GM21360 (cell line): ENCODE data around the gene ATN1.
A peak's percentile ranks its signal among the peaks of the same experiment; 100 is the strongest.

Experiments
- ATAC-seq: cut with Tn5 transposase; IDR thresholded peaks from one replicate; pipeline ENCODE4 v1.9.1; 2021; ENCODE audit warnings: mild to moderate bottlenecking, moderate library complexity; ENCODE audit not compliant: unreplicated experiment

Gene ATN1

DNA sequence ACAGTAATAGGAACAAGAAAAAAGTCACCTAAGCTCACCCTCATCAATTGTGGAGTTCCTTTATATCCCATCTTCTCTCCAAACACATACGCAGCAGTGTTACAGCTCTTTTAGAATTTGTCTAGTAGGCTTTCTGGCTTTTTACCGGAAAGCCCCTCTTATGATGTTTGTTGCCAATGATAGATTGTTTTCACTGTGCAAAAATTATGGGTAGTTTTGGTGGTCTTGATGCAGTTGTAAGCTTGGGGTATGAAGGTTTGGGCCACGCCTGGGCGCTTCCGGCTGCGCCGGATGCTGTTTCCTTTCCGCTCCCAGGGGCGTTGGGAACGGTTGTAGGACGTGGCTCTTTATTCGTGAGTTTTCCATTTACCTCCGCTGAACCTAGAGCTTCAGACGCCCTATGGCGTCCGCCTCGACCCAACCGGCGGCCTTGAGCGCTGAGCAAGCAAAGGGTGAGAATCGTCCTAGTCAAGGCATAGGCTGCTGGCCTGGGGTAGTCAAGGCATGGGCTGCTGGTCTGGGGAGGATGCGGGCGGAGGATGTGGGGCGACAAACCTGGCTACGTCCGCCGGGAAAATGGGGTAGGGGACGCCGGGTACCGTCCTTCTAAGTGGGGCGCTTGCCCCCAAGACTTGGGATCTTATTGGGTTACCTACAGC lies 16.1 kb downstream of the ATN1 start, which contains the start of the genes C12orf57 and RNU7-1:
C12orf57 (plus strand) TSS at position 301 of the 659 bp plus-strand sequence; CDS start at position 401, 100 bp downstream.
RNU7-1 (plus strand) TSS at position 95 of the 659 bp plus-strand sequence.
- ATAC-seq, result peak; percentile 27

DNA sequence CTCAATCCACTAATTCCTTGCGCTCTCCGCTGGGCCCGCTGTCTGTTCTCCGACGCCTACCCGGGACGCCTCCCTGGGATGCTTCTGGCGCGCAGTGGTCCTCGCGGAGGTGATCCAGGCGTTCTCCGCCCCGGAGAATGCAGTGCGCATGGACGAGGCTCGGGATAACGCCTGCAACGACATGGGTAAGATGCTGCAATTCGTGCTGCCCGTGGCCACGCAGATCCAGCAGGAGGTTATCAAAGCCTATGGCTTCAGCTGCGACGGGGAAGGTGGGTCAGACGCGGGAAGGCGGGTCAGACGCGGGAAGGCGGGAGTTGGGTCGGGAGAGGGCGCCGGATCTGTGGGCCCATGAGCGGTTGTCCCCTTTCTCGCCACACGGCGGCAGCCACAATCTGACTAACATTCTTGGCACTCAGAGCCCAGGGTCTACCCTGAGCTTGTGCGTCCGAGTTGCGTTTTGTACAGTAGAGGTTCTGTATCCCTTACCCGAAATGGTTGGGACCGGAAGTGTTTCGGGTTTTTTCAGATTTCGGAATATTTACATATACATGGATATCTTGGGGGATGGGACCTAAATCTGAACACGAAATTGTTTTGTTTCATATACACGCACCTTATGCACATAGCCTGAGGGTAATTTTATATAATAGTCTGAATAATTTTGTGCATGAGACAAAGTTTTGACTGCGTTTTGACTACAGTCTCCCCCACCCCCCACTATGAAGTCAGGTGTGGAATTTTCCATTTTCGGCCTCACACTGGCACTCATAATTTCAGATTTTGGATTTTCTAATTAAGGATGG lies 16.8 kb downstream of the ATN1 start:
- peak; percentile 35 for ATAC-seq

DNA sequence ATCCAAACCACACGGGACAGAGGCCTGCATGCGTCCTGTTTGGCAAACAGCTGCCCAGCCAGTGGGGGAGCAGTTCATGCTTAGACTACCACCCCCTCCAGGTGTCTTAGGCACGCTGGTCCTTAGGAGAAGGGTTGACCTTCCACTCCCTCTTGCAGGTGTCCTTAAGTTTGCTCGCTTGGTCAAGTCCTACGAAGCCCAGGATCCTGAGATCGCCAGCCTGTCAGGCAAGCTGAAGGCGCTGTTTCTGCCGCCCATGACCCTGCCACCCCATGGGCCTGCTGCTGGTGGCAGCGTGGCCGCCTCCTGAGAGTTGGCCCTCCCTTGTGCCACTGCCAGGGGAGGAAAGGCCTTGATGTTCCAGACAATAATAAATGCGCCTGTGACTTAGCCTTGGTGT lies 17.9 kb downstream of the ATN1 start:
- ATAC-seq, result no peak

DNA sequence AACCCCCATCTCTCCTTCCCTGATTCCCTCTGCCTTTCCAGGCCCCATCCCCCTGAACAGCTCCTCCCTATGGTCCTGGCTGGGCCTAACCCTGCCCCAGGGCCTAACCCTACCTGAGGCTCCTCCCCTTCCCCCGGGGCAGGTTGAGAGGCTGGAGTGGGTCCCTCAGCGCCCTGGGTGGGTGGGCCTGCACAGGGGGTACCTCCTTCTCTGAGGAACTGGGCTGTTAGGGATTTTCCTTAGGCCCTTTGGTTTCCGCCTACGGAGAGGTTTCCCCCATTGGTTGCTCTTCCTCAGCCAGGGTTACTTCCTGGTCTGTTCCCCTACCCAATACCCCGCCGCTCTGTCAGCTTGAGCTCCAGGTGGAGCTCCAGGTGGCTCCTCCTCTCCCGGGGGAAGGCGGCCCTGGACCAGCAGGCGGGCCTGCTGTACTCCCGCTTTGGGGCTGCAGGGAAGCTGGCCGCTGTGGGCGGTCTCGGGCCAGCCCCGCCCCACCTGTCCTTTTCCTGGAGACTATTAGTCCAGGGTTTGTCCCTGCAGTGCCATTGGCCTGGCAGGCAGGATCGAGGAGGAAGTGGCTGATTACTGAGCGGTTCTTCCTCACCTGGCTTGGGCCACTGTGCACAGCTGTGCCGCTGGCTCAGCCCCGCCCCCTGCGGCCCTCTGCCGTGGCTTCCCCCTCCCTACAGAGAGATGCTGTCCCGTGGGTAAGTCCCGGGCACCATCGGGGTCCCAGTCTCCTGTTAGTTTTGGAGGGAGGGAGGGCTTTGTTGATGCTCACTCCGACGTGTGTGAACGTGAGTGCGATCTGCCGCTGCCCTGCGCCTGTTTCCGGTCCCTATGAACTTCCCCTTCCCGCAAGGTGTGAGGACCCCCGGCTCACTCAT lies 18.5 kb downstream of the ATN1 start:
- ATAC-seq, result peak; percentile 20

DNA sequence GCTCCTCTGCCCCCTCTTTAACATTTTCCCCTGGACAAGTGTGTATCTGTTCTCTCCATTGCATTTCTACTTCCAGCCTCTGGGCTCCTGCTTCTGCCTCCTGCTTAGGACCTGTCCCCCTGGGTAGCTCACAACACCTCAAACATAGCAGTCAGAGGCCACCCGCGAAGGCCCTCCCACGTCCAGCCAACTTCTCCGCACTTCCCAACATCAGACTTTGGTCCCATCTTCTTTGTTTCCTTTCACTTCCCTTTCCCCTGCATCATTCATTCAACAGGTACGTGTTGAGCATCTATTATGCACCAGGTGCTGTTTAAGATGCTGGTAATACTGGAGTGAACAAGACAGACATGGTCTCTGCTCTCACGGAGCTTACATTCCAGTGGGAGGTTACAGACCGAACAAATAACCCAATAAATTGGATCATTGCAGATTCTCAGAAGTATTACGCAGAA lies 19.2 kb downstream of the ATN1 start:
- ATAC-seq, result no peak

DNA sequence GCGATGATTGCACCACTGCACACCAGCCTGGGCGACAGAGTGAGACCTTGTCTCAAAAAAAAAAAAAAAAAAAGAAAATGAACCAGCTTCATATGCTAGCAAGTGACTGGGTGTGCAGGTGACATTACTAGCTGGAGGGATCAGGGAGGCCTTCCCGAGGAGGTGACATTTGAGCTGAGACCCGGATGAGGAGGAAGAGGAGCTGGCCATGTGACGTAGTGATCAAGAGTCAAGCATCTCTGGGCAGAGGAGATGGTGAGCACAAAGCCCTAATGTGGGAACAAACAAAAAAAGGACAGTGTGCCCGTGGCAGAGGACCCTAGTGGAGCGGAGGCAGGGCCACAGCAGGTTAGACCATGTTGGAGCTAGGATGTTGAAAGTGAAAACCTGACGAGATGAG lies 19.9 kb downstream of the ATN1 start:
- ATAC-seq, result no peak

DNA sequence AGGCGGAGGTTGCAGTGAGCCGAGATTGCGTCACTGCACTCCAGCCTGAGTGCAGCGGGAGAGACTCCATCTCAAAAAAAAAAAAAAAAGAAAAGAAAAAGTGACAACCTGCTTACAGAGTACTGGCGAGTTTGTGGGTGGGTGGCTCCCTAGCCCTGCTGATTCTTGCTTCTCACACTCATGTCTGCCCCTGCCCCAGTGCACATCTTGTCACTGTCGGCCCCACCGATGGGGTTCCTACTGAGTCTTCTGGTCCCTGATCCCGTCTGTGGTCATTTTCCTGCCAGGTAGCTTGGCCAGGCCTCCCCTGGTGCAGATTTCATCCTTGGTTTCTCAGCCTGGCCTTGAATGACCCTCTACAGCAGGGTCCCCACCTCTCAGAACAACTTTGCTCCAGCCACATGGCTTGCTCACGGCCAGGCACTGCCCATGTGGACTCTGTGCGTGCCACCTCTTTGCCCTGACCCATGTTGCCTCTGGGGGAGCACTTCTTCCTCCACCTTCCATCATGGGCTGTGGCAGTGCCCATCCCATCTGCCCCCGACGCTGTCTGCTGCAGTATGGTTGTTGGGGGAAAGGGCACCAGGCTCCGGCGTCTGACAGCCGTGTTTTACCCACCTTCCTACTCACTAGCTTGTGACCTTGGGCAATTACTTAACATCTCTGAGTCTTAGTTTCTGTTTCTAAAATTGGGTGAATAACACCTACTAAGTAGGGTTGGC lies 21.3 kb downstream of the ATN1 start:
- no peak for ATAC-seq

DNA sequence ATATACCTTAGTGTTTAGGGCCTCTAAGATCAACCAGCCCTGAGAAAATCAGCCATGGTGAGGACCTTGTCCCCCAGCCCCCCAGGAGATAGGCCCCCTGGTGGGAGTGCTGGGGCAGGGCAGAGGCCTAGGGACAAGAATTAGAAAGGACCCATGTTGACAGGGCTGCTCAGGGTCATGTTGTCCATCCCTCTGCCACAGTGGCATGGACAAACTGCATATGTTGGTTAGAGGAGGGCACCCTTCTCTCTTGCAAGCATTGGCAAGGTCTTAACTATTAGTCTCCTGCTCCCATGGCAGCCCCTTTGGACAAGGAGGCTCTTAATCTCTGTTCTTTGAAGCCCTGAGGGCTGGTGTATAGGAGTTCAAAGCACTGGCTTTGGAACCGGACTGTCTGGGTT lies 22.6 kb downstream of the ATN1 start:
- ATAC-seq, result no peak

DNA sequence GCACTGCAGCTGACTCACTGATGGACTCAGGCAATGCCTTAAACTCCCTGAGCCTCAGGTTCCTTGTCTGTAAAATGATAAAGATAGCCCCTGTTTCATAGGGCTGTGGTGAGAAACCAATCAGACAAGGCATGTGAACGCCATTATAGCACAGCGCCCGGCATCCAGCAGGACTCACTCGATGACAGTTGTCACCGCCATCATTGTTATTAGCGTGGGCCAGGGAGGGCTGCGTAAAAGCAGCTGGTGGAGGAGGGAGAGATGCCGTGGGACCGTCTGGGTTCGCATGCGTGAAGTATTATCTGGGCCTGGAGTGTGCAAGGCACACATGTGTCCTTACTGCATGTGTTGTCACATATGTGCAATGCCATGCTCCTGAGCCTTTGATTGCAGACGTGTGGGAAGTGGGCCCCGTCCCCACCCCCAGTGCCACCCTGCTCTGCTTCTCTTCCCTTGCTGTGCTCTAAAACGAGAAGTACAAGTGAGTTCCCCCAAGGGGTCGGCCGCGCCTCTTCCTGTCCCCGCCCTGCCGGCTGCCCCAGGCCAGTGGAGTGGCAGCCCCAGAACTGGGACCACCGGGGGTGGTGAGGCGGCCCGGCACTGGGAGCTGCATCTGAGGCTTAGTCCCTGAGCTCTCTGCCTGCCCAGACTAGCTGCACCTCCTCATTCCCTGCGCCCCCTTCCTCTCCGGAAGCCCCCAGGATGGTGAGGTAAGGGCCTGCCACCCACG lies 23.2 kb downstream of the ATN1 start, which contains the start of gene PTPN6:
PTPN6 (plus strand) TSS at position 546 of the 730 bp plus-strand sequence; CDS start at position 703, 157 bp downstream.
- ATAC-seq, result no peak

DNA sequence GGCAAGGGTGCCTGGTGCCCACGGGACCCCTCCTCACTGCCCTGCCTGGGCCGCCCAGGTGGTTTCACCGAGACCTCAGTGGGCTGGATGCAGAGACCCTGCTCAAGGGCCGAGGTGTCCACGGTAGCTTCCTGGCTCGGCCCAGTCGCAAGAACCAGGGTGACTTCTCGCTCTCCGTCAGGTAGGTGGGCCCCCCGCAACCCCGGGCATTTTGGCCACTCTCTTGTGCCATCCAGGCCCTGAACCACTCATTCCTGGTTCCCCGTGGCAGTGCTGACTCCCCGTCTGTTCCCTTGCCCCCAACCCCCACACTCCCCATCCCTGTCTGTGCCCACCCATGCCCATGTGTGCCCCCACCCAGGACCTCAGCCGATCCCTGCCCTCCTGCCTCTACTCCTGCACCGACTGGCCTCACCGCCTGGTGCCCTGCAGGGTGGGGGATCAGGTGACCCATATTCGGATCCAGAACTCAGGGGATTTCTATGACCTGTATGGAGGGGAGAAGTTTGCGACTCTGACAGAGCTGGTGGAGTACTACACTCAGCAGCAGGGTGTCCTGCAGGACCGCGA lies 23.9 kb downstream of the ATN1 start:
- ATAC-seq, result no peak

DNA sequence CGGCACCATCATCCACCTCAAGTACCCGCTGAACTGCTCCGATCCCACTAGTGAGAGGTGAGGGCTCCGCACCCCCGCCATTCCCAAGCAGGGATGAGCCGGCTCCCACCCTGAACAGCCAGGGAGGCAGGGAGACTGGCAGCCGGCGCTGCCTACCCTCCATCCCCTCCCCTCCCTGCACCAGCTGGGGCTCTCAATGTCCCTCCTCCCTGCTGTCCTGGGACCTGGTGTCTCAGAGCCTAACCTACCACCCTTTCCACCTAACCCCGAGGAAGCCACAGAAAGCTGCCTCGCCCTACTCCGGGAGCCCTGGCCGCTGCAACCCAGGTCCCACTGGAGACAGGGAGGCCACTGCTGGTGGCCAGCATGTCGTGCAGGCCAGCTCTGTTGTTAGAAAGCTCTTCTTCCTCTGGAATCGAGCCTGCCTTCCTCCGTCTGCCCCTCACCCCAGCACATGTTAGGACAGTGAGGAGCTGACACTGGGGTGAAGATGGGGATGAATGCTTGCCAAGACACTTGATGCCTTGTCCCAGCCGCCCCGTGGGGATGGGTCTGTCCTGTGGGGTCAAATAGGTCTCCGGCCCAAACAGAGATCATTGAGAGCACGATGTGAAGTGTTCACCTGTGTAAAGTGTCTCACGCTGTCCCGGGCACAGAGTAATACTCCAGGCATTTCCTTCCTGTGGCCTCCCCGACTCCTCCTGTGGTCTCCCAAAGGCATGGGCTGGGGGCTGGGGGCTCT lies 24.5 kb downstream of the ATN1 start:
- ATAC-seq, result no peak

DNA sequence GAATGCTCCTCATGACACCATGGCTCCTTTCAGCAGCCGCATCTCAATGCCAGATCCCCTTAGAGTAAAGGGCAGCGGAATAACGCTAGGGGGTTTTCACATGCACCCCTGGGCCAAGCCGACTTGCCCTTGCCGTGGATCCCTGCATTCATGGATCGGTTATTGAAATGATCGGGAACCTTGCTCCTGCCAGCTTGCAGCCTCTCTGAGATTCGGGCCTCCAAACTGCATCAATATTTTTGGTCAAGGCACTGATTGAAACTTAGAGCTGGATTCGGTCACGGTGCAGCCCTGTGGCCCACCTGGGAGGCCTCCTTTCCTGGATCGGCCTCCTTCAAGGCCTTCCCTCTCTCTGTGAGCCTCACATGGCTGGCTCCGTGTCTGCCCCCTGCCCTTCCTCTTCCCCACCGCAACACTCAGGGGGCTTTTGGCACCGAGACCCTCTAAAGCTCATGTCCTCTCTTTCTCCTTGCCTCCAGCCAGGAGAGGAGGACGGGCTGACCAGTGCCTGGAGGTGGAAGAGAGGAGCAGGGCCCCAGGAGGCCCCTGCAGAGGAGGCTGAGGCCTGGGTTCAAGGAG lies 25.2 kb downstream of the ATN1 start:
- no peak for ATAC-seq

DNA sequence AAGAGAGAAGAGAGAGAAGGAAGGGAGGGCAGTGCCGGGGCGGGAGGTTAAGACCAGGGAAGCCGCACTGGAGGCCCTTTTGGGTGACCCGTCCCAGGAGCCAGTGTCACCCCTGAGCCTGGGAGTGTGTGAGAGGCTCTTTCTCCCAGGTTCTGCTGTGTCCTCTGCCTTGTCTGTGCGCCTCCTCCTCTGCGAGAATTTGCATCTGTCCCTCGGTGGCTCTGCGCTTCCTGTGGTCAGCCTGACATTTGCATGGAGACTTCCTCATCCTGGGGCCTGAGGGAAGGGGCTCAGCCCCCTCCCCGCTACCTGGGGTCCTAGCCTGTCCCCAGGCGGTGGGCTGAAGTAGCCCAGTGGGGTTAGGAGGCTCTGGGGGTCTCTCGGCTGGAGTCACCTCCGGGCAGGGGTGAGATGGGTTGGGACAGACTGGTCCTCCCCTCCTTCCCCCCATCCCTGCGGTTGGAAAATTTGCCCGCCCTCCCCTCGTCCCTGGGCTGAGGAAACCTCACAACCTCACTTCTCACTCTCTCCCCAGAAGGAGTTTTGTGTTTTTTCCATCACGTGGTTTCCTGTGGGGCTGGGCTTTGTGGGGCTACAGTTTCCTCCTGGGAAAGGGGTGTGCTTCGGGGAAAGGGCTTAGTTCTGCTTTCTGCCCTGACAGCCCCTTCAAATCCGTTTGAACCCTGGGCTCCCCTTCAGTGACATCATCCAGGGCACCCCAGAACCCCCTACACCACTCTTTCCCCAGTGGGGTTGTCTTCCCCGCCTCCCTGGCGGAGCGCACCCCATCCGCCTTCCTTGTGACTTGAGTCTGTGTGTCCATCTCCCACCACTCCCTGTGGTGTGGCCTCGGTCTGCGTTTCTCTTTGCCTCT lies 25.9 kb downstream of the ATN1 start:
- peak; percentile 33 for ATAC-seq

DNA sequence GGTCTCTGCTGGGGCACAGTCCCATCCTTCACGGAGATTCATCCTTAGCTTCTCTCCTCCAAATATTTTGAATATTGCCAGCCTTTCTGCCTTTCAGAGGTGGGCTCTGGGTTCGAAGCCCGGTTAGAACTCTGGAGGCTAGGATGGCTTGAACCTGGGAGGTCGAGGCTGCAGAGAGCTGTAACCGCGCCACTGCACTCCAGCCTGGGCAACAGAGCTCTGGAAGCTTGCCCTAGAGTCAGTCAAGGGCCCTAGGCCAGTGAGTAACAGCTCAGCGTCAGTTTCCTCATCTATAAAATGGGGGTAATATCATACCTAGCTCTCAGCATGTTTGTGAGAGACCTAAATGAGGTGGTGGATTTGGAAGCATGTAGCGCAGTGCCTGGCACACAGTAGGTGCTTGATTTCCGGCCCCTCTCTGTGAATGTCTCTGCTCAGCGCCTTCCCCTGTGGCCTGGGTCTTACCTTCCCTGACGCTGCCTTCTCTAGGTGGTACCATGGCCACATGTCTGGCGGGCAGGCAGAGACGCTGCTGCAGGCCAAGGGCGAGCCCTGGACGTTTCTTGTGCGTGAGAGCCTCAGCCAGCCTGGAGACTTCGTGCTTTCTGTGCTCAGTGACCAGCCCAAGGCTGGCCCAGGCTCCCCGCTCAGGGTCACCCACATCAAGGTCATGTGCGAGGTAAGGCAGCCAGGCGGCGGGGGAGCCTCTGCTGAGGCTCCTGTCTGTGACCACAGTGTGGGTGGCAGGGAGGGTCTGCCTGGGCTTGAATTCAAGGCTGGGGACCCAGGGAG lies 26.8 kb downstream of the ATN1 start:
- ATAC-seq, result no peak

DNA sequence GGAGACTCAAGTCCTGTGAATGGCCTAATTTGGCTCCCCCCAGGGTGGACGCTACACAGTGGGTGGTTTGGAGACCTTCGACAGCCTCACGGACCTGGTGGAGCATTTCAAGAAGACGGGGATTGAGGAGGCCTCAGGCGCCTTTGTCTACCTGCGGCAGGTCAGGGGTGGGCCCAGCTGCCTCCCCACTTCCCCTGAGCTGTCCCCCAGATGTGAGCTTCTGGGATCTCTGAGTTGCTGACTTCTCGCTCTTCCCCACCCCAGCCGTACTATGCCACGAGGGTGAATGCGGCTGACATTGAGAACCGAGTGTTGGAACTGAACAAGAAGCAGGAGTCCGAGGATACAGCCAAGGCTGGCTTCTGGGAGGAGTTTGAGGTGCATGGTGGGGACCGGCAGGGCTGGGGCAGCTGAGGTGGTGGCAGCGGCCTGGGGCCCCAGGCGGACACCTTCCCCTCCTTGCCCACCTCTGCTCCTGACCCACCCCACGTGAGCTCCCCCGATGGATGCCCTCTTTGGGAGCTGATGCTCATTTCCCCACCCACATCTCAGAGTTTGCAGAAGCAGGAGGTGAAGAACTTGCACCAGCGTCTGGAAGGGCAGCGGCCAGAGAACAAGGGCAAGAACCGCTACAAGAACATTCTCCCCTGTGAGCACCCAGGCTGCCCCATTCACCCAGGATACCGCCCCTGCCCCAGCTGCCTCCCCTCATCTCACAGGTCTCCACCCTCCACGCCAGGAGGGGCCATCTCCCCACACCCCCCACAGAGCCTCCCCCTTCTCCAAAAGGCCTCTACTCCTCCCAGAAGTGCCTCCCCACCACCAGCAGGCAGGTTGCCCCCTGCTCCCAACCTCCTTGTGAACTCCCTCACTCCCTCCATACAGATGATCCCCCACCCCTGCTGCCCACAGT lies 27.6 kb downstream of the ATN1 start:
- ATAC-seq, result no peak
